SH-SY5Y (cell line): ENCODE results near the gene BIN1.

Source experiments
- GATA2 ChIP-seq: IDR thresholded peaks from 2 replicates; pipeline ENCODE4 v1.6.1; 2011; ENCODE audit warnings: mild to moderate bottlenecking, low read depth, low read length
- GATA3 ChIP-seq: IDR thresholded peaks from 2 replicates; pipeline ENCODE4 v1.6.1; 2011; ENCODE audit warnings: low read depth, mild to moderate bottlenecking, low read length, moderate library complexity

DNA sequence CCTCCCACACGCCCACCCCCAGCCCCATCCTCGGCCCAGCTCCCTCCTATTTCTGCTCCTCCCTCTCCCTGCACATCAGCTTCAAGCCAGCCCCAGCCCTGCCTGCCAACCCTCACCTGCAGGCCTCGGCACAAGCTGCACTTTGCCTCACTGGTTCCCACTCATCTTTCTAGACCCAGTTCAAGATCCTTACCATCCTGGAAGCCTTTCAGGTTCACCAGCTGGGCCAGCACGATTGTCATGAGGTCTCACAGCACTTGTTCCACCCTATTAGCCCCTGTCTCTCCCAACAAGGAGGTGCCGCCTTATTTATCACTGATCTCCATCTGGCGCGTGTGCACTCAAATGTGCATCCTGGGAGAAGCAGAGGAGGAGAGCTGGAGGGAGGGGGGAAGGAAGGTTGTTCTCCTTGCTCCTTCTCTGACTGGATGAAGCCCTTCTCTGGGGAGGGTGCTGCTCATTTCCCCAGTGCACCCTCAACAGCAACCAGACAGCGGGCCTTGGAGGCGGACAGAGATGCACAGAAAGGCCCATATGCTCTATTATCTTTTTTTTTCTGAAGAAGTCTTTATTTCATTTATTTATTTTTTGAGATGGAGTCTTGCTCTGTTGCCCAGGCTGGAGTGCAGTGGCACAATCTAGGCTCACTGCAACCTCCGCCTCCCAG, 15.5 kb upstream of the BIN1 start:
- TF ChIP-seq GATA3 (no peak), GATA2 (no peak)
